HL-60 (cell line): ENCODE results near the gene RPH3AL.

ENCODE experiments used
- DNase-seq, 2 experiments: peaks; one replicate each; pipeline ENCODE4 v3.0.0-alpha.2; 2010 to 2020; ENCODE audit warnings: low read depth in 1 of 2, low spot score in 1 of 2
- H3K27ac ChIP-seq: fragments of 250-450 bp; sonication (Bioruptor Pico); replicated peaks from 2 replicates; pipeline ENCODE4 v1.5.1; 2020; ENCODE audit warnings: mild to moderate bottlenecking, moderate library complexity
- H3K27me3 ChIP-seq: fragments of 250-450 bp; sonication (Bioruptor Pico); 2 replicates; pipeline ENCODE4 v1.5.1; 2021; ENCODE audit warnings: mild to moderate bottlenecking, moderate library complexity; ENCODE audit not compliant: insufficient read depth, poor library complexity, severe bottlenecking
- H3K4me3 ChIP-seq: replicated peaks from 2 replicates; pipeline ENCODE4 v1.5.1; 2011; ENCODE audit warnings: mild to moderate bottlenecking, control low read depth, low read length; ENCODE audit not compliant: insufficient read depth
- GABPA ChIP-seq: IDR thresholded peaks from 2 replicates; pipeline ENCODE4 v1.6.1; 2012; ENCODE audit warnings: low read depth
- POLR2AphosphoS5 ChIP-seq: IDR thresholded peaks from 2 replicates; pipeline ENCODE4 v1.6.1; 2012; ENCODE audit warnings: low read depth
- REST ChIP-seq: IDR thresholded peaks from 2 replicates; pipeline ENCODE4 v1.6.1; 2012; ENCODE audit warnings: low read depth; ENCODE audit not compliant: insufficient replicate concordance
- SPI1 ChIP-seq: IDR thresholded peaks from 2 replicates; pipeline ENCODE4 v1.6.1; 2012; ENCODE audit warnings: low read depth, mild to moderate bottlenecking, borderline replicate concordance
- TF ChIP-seq, protein P1 (sequence below): IDR thresholded peaks from one replicate; pipeline ENCODE4 v1.5.1; 2011; ENCODE audit warnings: low read length, control low read depth, inconsistent platforms; ENCODE audit not compliant: insufficient read depth

The RPH3AL gene

DNA sequence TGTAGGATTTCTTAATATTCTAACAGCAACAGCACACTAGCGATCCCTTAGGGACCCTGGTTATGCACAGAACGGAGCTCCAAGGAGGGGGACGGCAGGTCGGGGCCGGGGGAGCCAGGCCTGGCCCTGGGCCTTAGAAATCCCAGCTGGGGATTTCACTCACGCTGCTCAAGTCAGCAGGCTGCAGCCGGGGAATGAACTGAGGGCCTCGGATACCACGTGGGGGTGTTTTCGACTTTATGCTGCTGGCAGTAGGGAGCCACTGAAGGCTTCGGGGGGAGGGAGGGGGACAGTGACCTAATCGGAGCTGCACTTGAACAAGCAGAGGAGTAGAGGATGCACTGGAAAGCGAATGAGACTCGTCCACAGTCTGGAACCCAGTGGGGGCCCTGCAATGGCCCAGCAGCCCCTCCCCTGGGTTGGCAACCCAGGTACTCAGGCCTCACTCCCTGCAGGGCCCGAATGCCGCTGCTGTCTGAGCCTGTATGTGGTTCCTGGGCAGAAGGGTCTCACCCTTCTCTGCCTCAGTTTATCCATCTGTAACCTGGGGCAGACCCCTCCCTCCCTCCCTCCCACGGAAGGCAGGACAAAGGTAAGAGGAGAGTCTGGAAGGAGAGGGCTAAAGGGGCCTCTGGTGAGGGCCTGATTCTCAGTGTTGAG is 53.7 kb downstream of the RPH3AL start:
- DNase-seq: no peak
- H3K4me3 ChIP-seq: no peak overlapping the region
- H3K27me3 ChIP-seq: no peaks in the 10 kb centered on the region
- TF ChIP-seq GABPA: no peak
- no peak for TF ChIP-seq POLR2AphosphoS5
- TF ChIP-seq, protein P1, sequence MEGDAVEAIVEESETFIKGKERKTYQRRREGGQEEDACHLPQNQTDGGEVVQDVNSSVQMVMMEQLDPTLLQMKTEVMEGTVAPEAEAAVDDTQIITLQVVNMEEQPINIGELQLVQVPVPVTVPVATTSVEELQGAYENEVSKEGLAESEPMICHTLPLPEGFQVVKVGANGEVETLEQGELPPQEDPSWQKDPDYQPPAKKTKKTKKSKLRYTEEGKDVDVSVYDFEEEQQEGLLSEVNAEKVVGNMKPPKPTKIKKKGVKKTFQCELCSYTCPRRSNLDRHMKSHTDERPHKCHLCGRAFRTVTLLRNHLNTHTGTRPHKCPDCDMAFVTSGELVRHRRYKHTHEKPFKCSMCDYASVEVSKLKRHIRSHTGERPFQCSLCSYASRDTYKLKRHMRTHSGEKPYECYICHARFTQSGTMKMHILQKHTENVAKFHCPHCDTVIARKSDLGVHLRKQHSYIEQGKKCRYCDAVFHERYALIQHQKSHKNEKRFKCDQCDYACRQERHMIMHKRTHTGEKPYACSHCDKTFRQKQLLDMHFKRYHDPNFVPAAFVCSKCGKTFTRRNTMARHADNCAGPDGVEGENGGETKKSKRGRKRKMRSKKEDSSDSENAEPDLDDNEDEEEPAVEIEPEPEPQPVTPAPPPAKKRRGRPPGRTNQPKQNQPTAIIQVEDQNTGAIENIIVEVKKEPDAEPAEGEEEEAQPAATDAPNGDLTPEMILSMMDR: no peak
- TF ChIP-seq SPI1: no peak
- TF ChIP-seq REST: no peak
- no peak overlapping the region for H3K27ac ChIP-seq

GRCh38 chr17:297758-298157 is 54.8 kb downstream of the RPH3AL start:
- Histone ChIP-seq H3K4me3 (no peak overlapping the region), H3K27me3 (no peaks in the 10 kb centered on the region), H3K27ac (no peak overlapping the region)
- DNase-seq: no peak
- TF ChIP-seq REST (no peak), SPI1 (no peak), GABPA (no peak), POLR2AphosphoS5 (no peak)
- TF ChIP-seq, protein P1: no peak

DNA sequence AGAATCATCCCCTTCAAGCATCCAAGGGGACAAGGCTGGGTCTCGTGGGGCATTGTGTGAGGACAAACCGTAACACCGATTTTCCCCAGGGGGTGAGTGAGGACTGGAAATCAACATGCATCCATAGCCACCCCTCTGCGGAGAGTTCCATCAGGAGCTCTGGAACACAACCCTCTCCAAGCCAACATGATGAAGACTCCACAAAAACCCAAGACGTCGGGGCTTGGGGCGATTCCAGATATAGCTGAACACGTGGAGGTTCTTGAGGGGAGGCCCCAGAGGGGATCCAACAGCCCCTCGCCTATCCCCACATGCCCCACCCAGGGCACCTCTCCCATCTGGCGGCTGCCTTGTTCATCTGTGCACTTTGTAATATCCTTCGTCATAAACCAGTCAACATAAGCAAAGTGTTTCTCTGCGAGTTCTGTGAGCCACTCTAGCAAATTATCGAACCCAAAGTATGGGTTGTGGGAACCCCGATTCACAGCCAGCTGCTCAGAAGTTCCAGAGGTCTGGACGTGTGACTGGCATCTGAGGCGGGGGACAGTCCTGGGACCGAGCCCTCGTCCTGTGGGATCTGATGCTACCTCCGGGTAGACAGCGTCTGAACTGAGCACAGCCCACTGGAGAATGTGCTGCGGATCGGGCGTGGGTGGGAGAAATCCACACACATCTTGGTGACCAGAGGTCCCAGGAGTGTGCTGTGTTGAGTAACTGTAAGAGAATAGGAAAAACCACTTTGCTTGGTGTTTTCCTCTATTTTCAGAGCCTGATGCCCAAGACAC is 55.5 kb downstream of the RPH3AL start:
- Histone ChIP-seq H3K27me3 (no peaks in the 10 kb centered on the region), H3K27ac (no peak overlapping the region), H3K4me3 (no peak overlapping the region)
- DNase-seq: no peak
- TF ChIP-seq GABPA: no peak
- no peak for TF ChIP-seq REST
- TF ChIP-seq, protein P1: no peak
- TF ChIP-seq SPI1: no peak
- no peak for TF ChIP-seq POLR2AphosphoS5
